ENCODE results near the gene CXCR4. TPM values are rescaled to one million over a fixed set of nuclear protein-coding genes. Genes with fewer than 3 reads are reported as not detected.

Gene CXCR4
- total and polyA plus RNA-seq, 7 donors: 5.0 to 255 (median 6.6) TPM

DNA sequence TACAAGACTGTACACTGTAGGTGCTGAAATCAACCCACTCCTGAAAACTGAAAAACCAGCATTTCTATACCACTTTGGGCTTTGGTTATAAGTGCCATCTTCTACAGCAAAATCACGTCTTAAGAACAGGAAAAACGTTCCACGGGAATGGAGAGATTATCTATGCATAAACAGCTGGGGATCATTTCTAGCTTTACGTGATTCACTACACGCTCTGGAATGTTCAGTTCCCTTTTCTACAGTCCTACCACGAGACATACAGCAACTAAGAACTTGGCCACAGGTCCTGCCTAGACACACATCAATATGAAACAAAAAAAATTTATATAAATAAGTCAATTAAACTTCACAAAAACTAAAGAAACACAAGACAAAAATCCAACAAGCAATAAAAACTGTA lies 3.6 kb downstream of the CXCR4 start:
- no peak overlapping the region for H3K27ac ChIP-seq
- no peak overlapping the region for H3K4me3 ChIP-seq
- H3K9me3 ChIP-seq: no peaks in the 10 kb centered on the region
- TF ChIP-seq POLR2A (IDR thresholded peaks at IDR 0.05): no peak
- TF ChIP-seq POLR2AphosphoS5 (IDR thresholded peaks at IDR 0.05): no peak
- no peak for TF ChIP-seq EP300 (IDR thresholded peaks at IDR 0.05)
- TF ChIP-seq, protein P1, sequence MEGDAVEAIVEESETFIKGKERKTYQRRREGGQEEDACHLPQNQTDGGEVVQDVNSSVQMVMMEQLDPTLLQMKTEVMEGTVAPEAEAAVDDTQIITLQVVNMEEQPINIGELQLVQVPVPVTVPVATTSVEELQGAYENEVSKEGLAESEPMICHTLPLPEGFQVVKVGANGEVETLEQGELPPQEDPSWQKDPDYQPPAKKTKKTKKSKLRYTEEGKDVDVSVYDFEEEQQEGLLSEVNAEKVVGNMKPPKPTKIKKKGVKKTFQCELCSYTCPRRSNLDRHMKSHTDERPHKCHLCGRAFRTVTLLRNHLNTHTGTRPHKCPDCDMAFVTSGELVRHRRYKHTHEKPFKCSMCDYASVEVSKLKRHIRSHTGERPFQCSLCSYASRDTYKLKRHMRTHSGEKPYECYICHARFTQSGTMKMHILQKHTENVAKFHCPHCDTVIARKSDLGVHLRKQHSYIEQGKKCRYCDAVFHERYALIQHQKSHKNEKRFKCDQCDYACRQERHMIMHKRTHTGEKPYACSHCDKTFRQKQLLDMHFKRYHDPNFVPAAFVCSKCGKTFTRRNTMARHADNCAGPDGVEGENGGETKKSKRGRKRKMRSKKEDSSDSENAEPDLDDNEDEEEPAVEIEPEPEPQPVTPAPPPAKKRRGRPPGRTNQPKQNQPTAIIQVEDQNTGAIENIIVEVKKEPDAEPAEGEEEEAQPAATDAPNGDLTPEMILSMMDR (IDR thresholded peaks at IDR 0.05): no peak
- peaks cover 0 to 36% (median 32%) of the 10 kb centered on the region in 4 donors for H3K4me1 ChIP-seq
- no peaks in the 10 kb centered on the region for H3K36me3 ChIP-seq
- DNase-seq: no peak
- WGBS, 2 donors: 50 to 75% methylated on average over 6 of the region's 6 CpGs
- peaks cover 19 to 67% (median 38%) of the 10 kb centered on the region in 3 donors for H3K27me3 ChIP-seq
- intact Hi-C loops (cut with DNase I): loop anchor here (10.0 kb wide), 1 partner anchor 270 kb away; no protein-coding TSS in a partner anchor

DNA sequence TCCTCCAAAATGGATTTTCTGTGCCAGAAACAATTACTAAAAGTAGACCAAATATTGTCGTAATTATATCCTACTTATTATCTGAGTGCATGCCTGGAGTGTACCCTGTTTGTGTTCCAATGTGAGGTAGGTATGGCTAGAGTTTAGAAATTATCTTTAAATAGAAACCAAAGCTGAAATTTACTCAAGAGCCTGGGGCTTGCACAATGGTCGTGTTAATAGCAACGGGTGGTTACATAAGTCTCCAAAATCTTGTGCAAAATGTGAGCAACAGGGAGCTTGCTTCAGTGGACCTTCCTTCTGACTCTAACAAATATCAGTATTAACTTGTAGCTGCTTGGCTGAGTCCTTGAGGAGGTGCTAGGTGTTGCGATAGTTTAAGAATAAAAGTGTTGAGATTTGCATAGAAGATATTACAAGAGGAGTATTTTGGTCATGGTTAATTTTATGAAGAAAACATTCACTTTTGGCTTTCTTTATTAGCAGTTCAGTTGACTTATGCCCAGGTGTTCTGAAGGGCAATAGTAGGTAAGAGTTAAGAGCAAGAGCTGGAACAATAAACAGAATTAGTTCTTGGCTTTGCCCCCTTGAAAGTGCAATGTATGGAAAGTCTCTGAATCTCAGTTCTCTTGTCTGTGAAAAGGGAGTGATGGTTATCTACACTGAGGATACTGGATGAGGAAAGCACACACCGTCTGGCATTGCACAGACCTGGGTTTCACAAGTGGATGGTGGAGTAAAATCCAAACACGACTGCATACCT lies 4.6 kb downstream of the CXCR4 start:
- intact Hi-C loops (cut with DNase I): loop anchor here (10.0 kb wide), 1 partner anchor 271 kb away; no protein-coding TSS in a partner anchor
- 77 to 82% methylated on average over 6 of the region's 6 CpGs for WGBS, 2 donors

DNA sequence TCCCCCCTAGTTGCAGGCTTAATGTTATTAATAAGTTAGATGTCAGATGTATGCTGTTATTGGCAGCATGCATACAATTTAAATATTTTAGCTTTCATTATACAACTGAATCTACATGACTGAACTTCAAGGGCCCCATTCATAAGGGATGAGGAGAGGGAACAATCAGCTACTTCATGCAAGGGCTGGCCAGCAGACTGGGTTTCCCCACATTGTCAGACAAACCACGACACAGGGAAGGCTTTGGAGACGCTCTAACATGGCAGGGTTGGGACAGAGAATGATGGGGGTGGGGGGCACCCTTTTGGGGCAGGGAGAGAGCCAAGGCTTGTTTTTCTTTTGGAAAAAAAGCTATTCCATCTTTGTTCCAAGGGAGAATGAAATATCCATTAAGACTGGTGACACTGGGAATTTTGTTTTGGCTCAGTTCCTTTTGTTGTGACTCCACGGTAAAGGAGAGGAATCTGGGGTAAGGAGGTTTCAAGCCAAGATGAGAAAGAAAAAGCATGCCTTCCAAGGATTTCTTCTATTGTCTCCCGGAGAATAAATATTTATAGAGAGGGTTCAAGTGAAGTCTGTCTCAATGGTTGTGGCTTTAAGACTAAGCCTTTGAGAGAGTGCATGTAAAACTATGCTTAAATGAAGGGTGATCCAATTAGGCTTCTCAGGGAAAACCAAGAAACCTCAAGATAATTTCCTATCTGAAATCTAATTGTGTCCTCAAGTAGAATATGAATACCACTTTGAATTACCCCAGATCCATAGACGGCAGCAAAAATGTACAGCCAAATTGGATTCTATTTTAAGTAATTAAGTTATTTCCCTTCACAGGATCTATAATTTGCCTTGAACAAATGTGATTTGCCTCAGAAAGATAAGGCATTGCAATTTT lies 5.4 kb downstream of the CXCR4 start:
- Histone ChIP-seq H3K4me1 (peaks cover 0 to 19% (median 14%) of the 10 kb centered on the region in 4 donors), H3K36me3 (no peaks in the 10 kb centered on the region), H3K27ac (no peak overlapping the region), H3K9me3 (no peaks in the 10 kb centered on the region), H3K4me3 (no peak overlapping the region), H3K27me3 (peaks cover 9 to 53% (median 26%) of the 10 kb centered on the region in 3 donors)
- WGBS, 2 donors: 73 to 74% methylated on average over 5 of the region's 5 CpGs
- TF ChIP-seq POLR2AphosphoS5 (IDR thresholded peaks at IDR 0.05) (no peak), POLR2A (IDR thresholded peaks at IDR 0.05) (no peak), EP300 (IDR thresholded peaks at IDR 0.05) (no peak)
- TF ChIP-seq, protein P1 (IDR thresholded peaks at IDR 0.05): no peak
- intact Hi-C loops (cut with DNase I): loop anchor here (10.0 kb wide), 1 partner anchor 272 kb away; no protein-coding TSS in a partner anchor
- DNase-seq: no peak

More for the DNA sequence above, 4.6 kb downstream of the CXCR4 start:
- Histone ChIP-seq H3K4me1 (peaks cover 0 to 26% (median 22%) of the 10 kb centered on the region in 4 donors), H3K27me3 (peaks cover 14 to 58% (median 28%) of the 10 kb centered on the region in 3 donors), H3K4me3 (no peak overlapping the region), H3K9me3 (no peaks in the 10 kb centered on the region), H3K36me3 (no peaks in the 10 kb centered on the region), H3K27ac (no peak overlapping the region)
- no peak for DNase-seq
- TF ChIP-seq POLR2A (IDR thresholded peaks at IDR 0.05) (no peak), POLR2AphosphoS5 (IDR thresholded peaks at IDR 0.05) (no peak), EP300 (IDR thresholded peaks at IDR 0.05) (no peak)
- TF ChIP-seq, protein P1 (IDR thresholded peaks at IDR 0.05): no peak

DNA sequence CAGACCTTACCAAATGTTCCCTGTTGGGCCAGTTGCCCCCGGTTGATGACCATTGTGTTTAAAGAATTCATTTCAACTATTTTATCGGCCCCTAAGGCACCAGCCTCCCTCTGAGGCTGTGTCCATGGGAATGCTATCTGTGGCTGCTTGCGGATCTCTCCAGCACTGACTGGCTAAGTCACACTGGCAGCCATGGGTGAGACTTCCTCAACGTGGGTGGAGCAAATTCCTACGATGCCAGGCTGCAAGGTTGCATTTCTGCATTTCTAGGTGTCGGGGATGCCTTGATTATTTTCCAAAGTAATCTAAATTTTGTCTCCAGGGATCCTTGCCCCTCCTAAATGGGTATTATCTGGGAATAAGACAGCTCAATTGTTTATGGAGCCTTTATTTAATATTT lies 6.2 kb downstream of the CXCR4 start:
- peaks cover 4 to 44% (median 22%) of the 10 kb centered on the region in 3 donors for H3K27me3 ChIP-seq
- H3K4me1 ChIP-seq: peaks cover 0 to 10% (median 6%) of the 10 kb centered on the region in 4 donors
- no peaks in the 10 kb centered on the region for H3K36me3 ChIP-seq
- WGBS, 2 donors: 80 to 86% methylated on average over 6 of the region's 6 CpGs
- no peak for DNase-seq
- TF ChIP-seq, protein P1 (IDR thresholded peaks at IDR 0.05): no peak
- TF ChIP-seq POLR2A (IDR thresholded peaks at IDR 0.05): no peak
- TF ChIP-seq EP300 (IDR thresholded peaks at IDR 0.05): no peak
- TF ChIP-seq POLR2AphosphoS5 (IDR thresholded peaks at IDR 0.05): no peak
- intact Hi-C loops (cut with DNase I): loop anchor here (10.0 kb wide), 1 partner anchor 273 kb away; no protein-coding TSS in a partner anchor
- H3K4me3 ChIP-seq: no peak overlapping the region
- no peaks in the 10 kb centered on the region for H3K9me3 ChIP-seq
- H3K27ac ChIP-seq: no peak overlapping the region

Data from sigmoid colon (tissue), 7 donors.